K562 (cell line): ENCODE results near the gene HDAC3. TPM values are rescaled to one million over a fixed set of nuclear protein-coding genes. Genes with fewer than 3 reads are reported as not detected.
A peak's percentile ranks its signal among the peaks of the same experiment; 100 is the strongest.

Experiments
- ASH1L ChIP-seq: fragments of 450-650 bp; IDR thresholded peaks from 2 replicates; pipeline ENCODE4 v1.6.1; 2018; ENCODE audit warnings: borderline replicate concordance, mild to moderate bottlenecking, low read depth; ENCODE audit not compliant: partially characterized antibody
- BRCA1 ChIP-seq, 2 experiments: fragments of 450-650 bp in 1 of 2; sonication (generic) in 1 of 2; formaldehyde crosslinking in 1 of 2; IDR thresholded peaks; 2 replicates each; pipeline versions ENCODE4 v1.5.0 to v1.6.1; 2017 to 2020; ENCODE audit warnings: mild to moderate bottlenecking in 1 of 2, missing genetic modification reagents in 1 of 2
- EHMT2 ChIP-seq: fragments of 450-650 bp; IDR thresholded peaks from 2 replicates; pipeline ENCODE4 v1.6.1; 2018; ENCODE audit warnings: antibody characterized with exemption
- ESRRB ChIP-seq: fragments of 250-450 bp; sonication (Bioruptor Pico); IDR thresholded peaks from 2 replicates; pipeline ENCODE4 v1.5.0; 2020; ENCODE audit warnings: mild to moderate bottlenecking, moderate library complexity, borderline replicate concordance
- EZH2 ChIP-seq: IDR thresholded peaks from 2 replicates; pipeline ENCODE4 v1.6.1; 2012; ENCODE audit warnings: low read depth, mild to moderate bottlenecking, inconsistent platforms, low read length, borderline replicate concordance
- HDAC3 ChIP-seq: fragments of 450-650 bp; IDR thresholded peaks from 2 replicates; pipeline ENCODE4 v1.6.1; 2018; ENCODE audit warnings: borderline replicate concordance, mild to moderate bottlenecking, moderate library complexity; ENCODE audit not compliant: partially characterized antibody
- HIVEP1 ChIP-seq: fragments of 250-450 bp; sonication (Bioruptor Pico); IDR thresholded peaks from 2 replicates; pipeline ENCODE4 v1.4.0; 2020; ENCODE audit warnings: mild to moderate bottlenecking
- HOXB6 ChIP-seq: fragments of 250-450 bp; sonication (Bioruptor Pico); IDR thresholded peaks from 2 replicates; pipeline ENCODE4 v1.5.1; 2022; ENCODE audit warnings: mild to moderate bottlenecking, borderline replicate concordance
- MYC ChIP-seq, 2 experiments: fragments of 250-450 bp in 1 of 2; sonication (Bioruptor Pico) in 1 of 2; IDR thresholded peaks; 2 replicates each; pipeline versions ENCODE4 v1.5.1 to v1.6.1; 2012 to 2021; ENCODE audit warnings: low read depth in 2 of 2, borderline replicate concordance in 1 of 2, improper control_type of control experiment in 1 of 2, low read length in 1 of 2, mild to moderate bottlenecking in 1 of 2, moderate library complexity in 1 of 2
- NFIC ChIP-seq: fragments of 450-650 bp; IDR thresholded peaks from 2 replicates; pipeline ENCODE4 v1.6.1; 2017; ENCODE audit warnings: mild to moderate bottlenecking, inconsistent platforms
- SAP30 ChIP-seq: fragments of 200-600 bp; sonication (generic); IDR thresholded peaks from 2 replicates; pipeline ENCODE4 v1.6.1; 2012; ENCODE audit warnings: borderline replicate concordance, low read depth, mild to moderate bottlenecking, moderate library complexity, low read length, control low read depth, inconsistent platforms; ENCODE audit not compliant: insufficient read depth, poor library complexity, severe bottlenecking
- SNIP1 ChIP-seq: fragments of 450-650 bp; IDR thresholded peaks from 2 replicates; pipeline ENCODE4 v1.7.1; 2017; ENCODE audit warnings: low read depth, mild to moderate bottlenecking
- SRF ChIP-seq, 2 experiments: fragments of 250-450, 450-650 bp in 1 of 2; sonication (Bioruptor Pico) in 1 of 2; sonication (generic) in 1 of 2; formaldehyde crosslinking; IDR thresholded peaks; 2 replicates each; pipeline versions ENCODE4 v1.5.0 to v1.5.1; 2020 to 2022; ENCODE audit warnings: mild to moderate bottlenecking in 1 of 2, missing genetic modification reagents in 1 of 2
- TCF7 ChIP-seq: sonication (generic); IDR thresholded peaks from 2 replicates; pipeline ENCODE4 v1.6.1; 2016; ENCODE audit warnings: antibody characterized with exemption, borderline replicate concordance
- TSC22D4 ChIP-seq: fragments of 450-650 bp; IDR thresholded peaks from 2 replicates; pipeline ENCODE4 v1.6.1; 2016; ENCODE audit warnings: missing genetic modification characterization, missing biosample characterization, control low read depth
- ZNF717 ChIP-seq: fragments of 250-450 bp; sonication (Bioruptor Pico); IDR thresholded peaks from 2 replicates; pipeline ENCODE4 v1.5.0; 2021
- ZNF780A ChIP-seq: fragments of 250-450 bp; sonication (Bioruptor Pico); IDR thresholded peaks from 2 replicates; pipeline ENCODE4 v1.5.0; 2021; ENCODE audit warnings: mild to moderate bottlenecking
- polyA plus RNA-seq, 8 experiments: library from polyadenylated mRNA; depleted of rRNA in 4 of 8; stranded (reverse) in 5 of 8; unstranded in 3 of 8; fragments of >200 nt; fragmentation: Nextera tagmentation in 2 of 8; fragmentation: Illumina TruSeq in 1 of 8; extraction: Ambion mirVana in 2 of 8; extraction: Trizol in 1 of 8; gene quantifications; 2 replicates each; pipeline versions ENCODE4 v1.2.1 to v1.2.3, GENCODE V29; 2011 to 2014; ENCODE audit warnings: inconsistent platforms in 1 of 8, missing spikeins in 1 of 8
- total RNA-seq, 7 experiments: library from RNA; depleted of rRNA in 6 of 7; stranded (reverse); fragments of >200 nt in 6 of 7; fragmentation: Illumina TruSeq in 2 of 7; extraction: Trizol in 2 of 7; gene quantifications; 2 replicates each; pipeline versions ENCODE4 v1.2.1 to v1.2.3, GENCODE V29; 2011 to 2021; ENCODE audit warnings: low replicate concordance in 1 of 7
- TF ChIP-seq, protein P1 (sequence below): fragments of 250-450 bp; sonication (Bioruptor Pico); IDR thresholded peaks from 2 replicates; pipeline ENCODE4 v1.8.0; 2022; ENCODE audit warnings: inconsistent platforms
- TF ChIP-seq, protein P2 (sequence below): IDR thresholded peaks from 2 replicates; pipeline ENCODE4 v1.6.1; 2011; ENCODE audit warnings: borderline replicate concordance, low read depth, mild to moderate bottlenecking, moderate library complexity, low read length; ENCODE audit not compliant: insufficient read depth, poor library complexity, severe bottlenecking
- TF ChIP-seq, protein P3 (sequence below): fragments of 450-650 bp; formaldehyde crosslinking; IDR thresholded peaks from 2 replicates; pipeline ENCODE4 v1.4.0; 2020; ENCODE audit warnings: mild to moderate bottlenecking, moderate library complexity

The HDAC3 gene
- total and polyA plus RNA-seq, 9 of the 15 experiments (the other 6 are each of a cell fraction or from before 2014, with no cell fraction given) = 89.7 to 191 (median 119) TPM

DNA sequence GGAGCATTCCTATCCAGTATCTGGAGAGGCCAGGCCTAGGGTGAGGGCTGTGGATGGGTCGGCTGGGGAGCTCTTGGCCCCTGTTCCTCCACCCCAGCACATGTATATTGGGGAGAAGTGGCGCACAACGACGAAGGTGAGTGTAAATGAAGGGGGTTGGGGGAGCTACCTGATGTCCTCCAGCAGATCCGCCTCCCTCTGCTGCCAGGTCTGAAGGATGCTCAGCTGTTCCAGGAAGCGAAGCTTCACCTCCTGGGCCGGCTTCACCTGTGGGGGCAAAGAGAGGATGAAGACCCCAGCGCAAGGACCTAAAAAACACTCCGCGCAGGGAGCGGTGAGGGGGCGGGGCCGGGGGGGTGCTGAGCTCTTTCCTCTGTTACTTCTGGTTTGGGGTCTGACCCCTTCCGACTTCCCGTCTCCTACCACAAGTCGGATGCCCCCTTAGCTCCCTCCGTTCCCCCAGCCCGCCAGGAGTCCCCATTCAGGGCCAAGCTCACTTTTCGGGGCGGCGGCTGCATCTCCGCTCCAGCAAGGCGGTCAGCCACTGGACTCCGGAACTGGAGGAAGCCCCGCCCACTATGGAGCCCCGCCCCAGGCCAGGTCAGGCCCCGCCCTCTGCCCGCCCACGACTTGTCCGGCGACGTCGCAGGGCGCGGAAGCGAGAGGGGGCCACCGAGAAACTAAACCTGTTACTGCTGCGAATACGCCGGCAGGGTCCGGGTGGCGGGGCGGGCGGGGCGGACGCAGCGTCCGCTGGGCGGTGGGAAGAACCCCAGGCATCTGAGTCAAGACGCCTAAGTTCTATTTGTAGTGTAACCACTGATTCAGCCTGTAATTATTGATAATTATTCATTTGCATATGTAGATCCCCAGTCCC is 14.4 kb upstream of the HDAC3 start, which contains the start of gene FCHSD1 (continued):
- no peak for TF ChIP-seq NFIC
- no peak for TF ChIP-seq EZH2
- no peak for TF ChIP-seq ASH1L
- peak; percentile 56 for TF ChIP-seq SAP30
- no peak for TF ChIP-seq HOXB6
- TF ChIP-seq HDAC3 = no peak
- TF ChIP-seq ZNF780A (CRISPR knock-in tag) = no peak
- no peak for TF ChIP-seq TSC22D4
- TF ChIP-seq EHMT2 = no peak
- no peak for TF ChIP-seq ZNF717 (CRISPR knock-in tag)
- TF ChIP-seq TCF7 = 0 out of 2 replicates have a peak, but pooled peaks have one; percentile 14
- TF ChIP-seq, protein P1, sequence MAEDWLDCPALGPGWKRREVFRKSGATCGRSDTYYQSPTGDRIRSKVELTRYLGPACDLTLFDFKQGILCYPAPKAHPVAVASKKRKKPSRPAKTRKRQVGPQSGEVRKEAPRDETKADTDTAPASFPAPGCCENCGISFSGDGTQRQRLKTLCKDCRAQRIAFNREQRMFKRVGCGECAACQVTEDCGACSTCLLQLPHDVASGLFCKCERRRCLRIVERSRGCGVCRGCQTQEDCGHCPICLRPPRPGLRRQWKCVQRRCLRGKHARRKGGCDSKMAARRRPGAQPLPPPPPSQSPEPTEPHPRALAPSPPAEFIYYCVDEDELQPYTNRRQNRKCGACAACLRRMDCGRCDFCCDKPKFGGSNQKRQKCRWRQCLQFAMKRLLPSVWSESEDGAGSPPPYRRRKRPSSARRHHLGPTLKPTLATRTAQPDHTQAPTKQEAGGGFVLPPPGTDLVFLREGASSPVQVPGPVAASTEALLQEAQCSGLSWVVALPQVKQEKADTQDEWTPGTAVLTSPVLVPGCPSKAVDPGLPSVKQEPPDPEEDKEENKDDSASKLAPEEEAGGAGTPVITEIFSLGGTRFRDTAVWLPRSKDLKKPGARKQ (CRISPR knock-in tag) = no peak
- no peak for TF ChIP-seq ESRRB (CRISPR knock-in tag)
- peak in 1 of 2 experiments; percentile 41; a peak in 1 of 4 replicates for TF ChIP-seq SRF (CRISPR knock-in tag; IDR thresholded peaks at IDR 0.05)
- TF ChIP-seq, protein P2, sequence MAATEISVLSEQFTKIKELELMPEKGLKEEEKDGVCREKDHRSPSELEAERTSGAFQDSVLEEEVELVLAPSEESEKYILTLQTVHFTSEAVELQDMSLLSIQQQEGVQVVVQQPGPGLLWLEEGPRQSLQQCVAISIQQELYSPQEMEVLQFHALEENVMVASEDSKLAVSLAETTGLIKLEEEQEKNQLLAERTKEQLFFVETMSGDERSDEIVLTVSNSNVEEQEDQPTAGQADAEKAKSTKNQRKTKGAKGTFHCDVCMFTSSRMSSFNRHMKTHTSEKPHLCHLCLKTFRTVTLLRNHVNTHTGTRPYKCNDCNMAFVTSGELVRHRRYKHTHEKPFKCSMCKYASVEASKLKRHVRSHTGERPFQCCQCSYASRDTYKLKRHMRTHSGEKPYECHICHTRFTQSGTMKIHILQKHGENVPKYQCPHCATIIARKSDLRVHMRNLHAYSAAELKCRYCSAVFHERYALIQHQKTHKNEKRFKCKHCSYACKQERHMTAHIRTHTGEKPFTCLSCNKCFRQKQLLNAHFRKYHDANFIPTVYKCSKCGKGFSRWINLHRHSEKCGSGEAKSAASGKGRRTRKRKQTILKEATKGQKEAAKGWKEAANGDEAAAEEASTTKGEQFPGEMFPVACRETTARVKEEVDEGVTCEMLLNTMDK = peak; percentile 8
- TF ChIP-seq BRCA1 (IDR thresholded peaks at IDR 0.05) = no peak
- TF ChIP-seq BRCA1 (CRISPR knock-in tag; IDR thresholded peaks at IDR 0.05) = no peak
- no peak for TF ChIP-seq SNIP1
- TF ChIP-seq, protein P3, sequence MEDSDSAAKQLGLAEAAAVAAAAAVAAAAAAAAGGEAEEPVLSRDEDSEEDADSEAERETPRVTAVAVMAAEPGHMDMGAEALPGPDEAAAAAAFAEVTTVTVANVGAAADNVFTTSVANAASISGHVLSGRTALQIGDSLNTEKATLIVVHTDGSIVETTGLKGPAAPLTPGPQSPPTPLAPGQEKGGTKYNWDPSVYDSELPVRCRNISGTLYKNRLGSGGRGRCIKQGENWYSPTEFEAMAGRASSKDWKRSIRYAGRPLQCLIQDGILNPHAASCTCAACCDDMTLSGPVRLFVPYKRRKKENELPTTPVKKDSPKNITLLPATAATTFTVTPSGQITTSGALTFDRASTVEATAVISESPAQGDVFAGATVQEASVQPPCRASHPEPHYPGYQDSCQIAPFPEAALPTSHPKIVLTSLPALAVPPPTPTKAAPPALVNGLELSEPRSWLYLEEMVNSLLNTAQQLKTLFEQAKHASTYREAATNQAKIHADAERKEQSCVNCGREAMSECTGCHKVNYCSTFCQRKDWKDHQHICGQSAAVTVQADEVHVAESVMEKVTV (CRISPR knock-in tag) = no peak
- TF ChIP-seq HIVEP1 = no peak
- TF ChIP-seq MYC (IDR thresholded peaks at IDR 0.05; ENCODE audit: low read depth, low read length) = no peak
- no peak for TF ChIP-seq MYC (CRISPR knock-in tag; IDR thresholded peaks at IDR 0.05; ENCODE audit: borderline replicate concordance, low read depth)
